A172 (cell line): ENCODE data around the gene EME1. TPM values are rescaled to one million over a fixed set of nuclear protein-coding genes. Genes with fewer than 3 reads are reported as not detected.

ENCODE experiments used
- DNase-seq: peaks from one replicate; pipeline ENCODE4 v3.0.0-alpha.2; 2015; ENCODE audit warnings: low spot score
- total RNA-seq: library from RNA; depleted of rRNA; stranded (reverse); fragments of >200 nt; shearing (Covaris generic); gene quantifications from 2 replicates; pipeline ENCODE4 v1.2.3, GENCODE V29; 2014

The EME1 gene
- total RNA-seq, 1 experiment from 2014 or later, result 12.8 TPM

DNA sequence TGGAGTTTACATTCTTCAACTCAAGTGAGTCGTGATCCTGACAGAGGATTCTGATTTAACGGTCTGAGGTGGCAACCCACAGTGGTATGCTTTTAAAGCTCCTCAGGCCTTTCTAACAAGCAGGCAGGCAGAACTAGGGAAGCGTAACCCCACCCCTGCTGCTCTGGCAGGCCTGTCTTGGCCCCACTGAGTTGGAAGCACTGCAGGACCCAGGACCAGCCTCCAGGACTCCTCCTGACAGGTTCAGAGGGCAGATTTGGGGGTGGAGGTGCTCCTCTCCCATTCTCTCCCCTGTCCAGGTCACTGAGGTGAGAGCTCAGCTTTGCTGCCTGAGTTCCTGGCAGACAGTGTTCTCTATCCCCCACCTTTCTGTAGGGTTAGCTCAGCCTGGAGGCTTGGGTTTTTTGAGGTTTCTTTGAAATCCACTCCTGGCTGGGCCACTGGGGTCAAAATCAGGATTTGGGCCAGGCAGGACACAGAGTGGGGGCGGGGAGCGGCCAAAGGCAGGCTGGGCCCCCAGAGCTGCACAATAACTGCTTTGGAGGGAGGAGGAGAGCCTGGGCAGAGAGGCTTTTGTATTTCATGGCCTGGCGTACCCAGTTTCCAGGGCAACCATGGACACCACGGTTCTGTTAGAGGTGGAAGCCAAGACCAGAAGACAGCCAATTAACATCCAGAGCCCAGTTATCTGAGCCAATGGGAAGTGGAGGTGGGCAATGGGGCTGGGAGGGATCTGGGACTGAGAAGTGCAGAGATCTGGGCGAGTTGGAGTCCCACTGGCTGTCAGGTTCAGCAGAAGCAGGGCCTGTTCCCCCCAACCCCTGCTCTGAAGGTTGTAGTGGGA, 9.6 kb upstream of the EME1 start:
- no peak for DNase-seq

DNA sequence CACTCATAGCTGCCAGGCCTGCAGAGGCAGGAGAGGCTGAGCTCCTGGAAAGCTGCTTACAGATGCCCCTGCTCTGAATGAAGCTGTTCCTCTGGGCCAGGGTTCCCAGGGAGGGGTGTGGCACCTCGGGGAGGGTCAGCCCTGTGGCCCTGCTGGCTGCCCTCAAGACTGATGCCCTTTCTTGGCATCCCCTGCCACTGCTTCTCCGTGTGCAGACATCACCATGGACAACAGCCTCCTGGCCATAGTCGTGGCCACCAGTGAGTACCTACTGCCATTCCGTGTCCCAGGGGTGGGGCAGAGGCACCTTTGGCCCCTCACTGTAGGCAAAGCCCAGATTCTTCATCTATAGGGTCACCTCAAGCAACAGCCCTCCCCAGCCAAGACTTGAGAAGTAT, 9.0 kb upstream of the EME1 start:
- no peak for DNase-seq

DNA sequence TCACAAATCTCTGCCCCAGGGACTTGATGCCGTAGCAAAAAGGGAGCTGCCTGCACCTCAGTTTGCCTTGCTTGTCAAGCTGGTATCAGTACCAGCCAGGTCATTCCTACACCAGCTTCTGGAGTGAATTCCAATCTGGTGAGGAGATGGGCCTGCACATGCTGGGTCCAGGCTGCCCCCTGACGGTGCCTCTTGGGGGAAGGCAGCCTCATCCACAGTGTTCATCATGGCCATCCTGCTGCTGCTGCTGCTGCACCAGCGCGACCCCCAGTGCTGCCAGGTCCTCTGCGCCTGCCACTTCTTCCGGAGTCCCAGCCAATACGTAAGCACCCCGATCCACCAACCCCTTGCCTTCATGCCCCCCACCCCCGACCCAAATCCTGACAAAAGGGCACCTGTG, 8.3 kb upstream of the EME1 start:
- no peak for DNase-seq

DNA sequence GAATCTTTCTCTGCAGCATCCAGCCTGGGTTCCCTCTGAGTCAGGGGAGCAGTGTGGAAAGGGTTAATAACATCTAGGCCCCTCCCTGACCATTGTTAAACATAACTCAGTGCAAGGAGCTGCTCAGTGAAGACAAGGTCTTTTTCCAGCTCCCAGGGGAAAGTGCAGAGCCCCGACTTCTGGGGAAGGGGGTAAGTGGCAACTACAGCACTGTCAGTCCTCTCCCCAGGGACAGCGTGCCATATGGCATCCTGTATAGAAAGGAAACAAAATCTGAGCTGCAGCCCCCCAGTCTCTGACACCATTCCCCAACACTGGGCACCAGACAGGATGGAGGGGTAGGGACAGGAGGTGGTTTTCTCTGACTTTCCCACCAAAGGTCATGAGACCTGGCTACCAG, 7.9 kb upstream of the EME1 start:
- DNase-seq, result no peak

DNA sequence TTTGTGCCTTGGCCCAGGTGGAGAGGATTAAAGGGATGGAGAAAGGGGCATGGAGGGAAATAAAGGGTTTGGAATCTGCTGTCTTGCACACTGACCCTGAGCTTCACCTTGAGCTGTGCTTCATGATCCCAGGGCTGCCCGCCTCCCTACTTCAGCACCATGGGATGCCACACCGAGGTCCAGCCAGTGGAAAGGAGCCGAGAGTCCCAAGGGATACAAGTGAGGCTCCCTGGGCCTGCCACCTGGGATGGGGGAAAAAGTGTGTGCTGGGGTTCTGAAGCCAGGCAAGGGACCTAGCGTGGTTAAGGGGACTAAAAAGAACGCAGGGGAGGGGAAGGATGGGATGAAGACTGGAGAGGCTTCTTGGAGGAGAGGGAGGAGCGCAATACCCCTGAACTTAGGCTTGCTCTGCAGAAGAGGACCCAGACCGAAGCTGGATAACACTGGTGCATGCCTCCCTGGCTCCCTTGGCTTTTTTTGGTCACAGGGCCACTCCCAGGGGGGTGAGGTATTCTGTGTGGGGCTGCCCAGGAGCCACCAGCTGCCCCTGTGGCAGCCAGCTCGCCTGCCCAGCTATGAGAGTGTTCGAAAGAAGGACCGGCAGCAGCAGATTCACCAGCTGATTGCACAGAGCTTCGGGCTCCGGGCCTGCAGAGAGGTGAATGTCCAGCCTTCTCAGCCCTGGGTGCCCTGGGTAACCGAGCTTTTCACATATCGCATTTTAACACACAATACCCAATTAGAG, 7.2 kb upstream of the EME1 start:
- no peak for DNase-seq

DNA sequence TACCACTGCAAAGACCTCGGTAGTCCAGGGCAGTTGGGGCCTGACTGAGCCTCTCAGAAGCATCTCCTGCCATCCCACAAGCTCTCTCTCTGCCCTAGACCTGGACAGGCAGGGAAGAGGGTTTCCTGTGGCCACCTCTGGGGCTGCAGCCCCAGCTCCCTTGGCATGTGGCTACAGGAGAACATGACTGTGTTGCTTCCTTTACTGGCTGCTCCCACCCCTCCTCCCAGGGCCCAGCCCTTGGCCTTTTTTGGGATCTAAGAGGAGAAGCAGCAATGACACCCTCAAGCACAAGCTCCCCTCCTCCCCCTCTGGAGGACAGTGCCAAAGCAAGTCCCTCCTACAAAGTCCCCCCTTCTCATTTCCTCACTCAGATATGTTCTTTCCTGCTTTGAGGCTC, 5.6 kb upstream of the EME1 start:
- DNase-seq, result no peak

DNA sequence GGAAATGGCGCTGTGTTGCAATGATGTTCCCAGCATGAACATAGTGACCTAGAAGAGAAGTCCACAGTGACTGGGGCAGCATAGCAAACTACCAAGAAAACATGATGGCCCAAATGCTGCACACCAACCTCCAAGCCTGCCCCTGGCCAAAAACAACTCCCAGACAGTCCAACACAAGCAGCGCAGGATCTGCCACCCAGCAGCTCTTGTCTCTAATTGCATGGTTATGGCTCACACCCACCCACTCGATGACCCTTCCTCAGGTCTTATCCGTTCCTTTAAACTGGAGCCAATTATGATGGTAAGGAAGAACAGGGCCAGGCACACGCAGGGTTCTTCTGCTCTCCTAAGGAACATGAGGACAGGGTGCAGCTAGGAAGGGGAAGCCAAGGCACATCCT, 3.0 kb upstream of the EME1 start:
- no peak for DNase-seq

DNA sequence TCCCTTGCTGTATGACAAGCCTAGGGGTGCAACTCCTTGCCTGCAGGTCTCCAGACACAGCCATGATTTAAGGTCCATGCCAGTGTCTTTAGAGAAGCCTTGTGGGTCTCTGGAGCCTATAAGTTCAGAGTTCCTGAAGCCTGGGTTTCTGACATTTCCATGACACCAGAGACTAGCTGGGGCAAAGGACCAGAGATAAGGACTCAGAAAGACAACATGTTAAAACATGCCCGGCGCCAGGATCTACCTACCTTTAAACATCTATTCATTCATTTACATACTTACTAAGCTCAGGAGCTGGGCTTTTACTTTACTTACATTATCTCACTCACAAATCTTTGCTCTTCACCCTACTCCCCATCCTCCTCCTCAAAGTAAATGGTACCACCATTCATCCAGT, 1.5 kb upstream of the EME1 start:
- DNase-seq, result no peak

DNA sequence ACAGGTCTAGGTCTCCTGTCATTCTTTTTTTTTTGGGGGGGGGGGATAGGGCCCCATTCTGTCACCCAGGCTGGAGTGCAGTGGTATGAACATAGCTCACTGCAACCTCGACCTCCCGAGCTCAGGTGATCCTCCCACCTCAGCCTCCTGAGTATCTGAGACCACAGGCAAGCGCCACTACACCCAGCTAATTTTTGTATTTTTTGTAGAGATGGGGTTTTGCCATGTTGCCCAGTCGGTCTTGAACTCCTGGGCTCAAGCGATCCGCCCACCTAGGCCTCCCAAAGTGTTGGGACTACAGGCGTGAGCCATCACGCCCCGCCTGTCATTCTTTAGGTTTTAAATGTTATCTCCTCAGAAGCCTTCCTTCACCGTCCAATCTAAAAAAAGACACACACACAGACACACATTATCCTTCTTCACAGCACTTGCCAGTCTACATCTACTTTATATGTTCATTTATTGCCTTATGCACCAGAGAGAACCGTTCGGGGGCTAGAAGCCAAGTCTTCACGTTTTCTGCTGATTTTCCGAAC, 739 bp upstream of the EME1 start:
- no peak for DNase-seq

DNA sequence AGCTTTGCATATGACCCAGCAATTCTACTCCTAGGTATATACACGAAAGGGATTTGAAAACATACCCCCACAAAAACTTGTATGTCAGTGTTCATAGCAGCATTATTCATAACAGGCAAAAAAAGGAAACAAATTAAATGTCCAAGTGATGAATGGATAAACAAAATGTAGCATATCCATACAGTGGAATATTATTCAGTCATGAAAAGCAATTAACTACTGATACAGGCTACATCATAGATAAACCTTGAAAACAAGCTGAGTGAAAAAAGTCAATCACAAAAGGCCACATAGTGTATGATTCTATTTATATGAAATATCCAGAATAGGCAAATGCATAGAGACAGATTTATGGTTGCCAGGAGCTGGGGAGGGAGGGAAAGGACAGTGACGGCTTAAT, 676 bp downstream of the EME1 start:
- no peak for DNase-seq

DNA sequence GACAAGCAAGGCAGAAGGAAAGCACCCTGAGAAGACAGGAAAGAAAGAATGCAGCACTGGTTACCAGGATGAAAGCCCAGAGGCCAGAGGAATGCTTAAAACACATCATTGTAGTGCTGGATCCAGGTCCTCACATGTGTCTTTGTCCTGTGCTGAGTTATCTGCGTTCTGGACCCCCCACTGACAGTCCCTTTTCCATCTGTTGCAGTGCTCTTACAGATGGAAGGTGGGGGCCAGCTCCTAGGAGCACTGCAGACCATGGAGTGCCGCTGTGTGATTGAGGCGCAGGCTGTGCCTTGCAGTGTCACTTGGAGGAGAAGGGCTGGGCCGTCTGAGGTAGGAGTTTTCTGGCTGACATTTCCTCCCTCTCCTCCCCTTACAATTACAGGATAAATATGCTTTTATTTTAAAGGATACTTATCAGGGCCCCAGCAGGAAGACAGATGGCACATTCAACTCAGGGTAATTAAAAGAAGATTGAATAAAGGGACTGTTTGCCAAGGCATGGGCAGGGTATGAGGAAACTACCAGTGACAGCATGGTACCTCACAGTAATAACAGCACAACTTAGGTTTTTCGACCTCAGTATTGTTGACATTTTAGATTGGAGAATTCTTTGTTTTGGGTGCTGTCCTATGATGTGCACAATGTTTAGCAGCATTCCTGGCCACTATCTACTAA, 3.0 kb downstream of the EME1 start:
- DNase-seq, result no peak

DNA sequence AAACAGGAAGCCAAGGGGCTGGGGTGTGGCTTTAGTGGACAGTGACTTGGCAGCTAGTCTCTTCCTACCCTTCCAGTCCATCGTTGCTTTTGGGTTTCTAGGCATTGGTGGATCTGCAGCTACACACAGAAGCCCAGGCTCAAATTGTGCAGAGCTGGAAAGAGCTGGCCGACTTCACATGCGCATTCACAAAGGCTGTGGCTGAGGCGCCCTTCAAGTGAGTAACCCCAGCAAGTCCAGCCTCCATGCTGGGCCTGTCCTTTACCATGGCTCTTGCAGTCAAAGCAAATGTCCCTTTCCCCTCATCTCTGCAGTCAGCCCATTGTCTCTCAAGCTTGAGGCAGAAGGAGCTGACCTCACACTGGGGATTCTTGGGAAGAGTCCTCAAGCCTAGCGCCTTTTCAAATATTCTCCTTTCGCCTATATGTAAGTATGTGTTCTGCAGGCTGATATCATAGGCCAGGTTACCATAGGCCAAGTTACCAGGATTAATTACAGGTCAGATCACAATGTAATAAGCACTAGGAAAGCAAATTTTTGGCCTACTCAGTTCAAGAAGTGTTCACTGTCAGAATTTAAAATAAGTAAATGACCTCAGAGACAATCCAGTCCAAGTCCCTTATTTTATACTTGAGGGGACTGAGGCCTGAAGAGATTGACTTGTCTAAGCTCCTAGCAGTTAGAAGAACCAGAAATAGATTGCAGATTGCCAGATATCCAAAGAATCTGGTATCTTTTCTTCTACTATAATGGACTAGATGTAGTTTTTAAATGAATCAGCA, 6.5 kb downstream of the EME1 start:
- DNase-seq, result no peak

DNA sequence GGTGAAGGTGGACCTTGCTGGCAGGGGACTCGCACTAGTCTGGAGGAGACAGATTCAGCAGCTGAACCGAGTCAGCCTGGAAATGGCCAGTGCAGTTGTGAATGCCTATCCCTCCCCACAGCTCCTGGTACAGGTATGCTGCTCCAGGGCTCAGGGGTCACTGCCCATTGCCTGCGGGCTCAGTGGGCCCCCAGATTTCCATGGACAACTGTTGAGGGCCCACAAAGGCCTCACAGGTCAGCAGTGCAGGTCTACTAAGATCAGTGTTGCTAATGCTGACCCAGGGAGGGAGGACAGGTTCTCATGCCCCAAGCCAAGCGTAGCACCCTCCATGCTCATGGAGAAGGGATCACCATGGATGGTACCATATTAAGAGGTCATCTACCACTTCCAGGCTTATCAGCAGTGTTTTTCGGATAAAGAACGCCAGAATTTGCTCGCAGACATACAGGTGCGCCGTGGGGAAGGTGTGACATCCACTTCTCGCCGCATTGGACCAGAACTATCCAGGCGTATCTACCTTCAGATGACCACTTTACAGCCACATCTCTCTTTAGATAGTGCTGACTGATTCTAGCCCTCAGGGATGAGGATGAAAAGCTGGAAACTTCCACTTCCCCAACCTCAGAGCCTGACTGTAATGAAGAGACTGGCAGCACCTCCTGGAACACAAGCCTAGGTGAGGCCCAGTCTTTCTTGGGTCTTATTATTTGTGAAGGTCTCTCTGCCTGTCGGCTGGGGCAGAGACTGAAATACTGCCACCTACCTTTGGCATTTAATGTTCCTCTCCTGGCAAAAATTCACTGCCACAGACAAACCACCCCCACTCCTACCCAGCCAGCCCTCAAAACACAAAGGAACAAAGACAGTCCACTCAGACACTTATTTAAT, 7.6 kb downstream of the EME1 start:
- DNase-seq, result no peak

DNA sequence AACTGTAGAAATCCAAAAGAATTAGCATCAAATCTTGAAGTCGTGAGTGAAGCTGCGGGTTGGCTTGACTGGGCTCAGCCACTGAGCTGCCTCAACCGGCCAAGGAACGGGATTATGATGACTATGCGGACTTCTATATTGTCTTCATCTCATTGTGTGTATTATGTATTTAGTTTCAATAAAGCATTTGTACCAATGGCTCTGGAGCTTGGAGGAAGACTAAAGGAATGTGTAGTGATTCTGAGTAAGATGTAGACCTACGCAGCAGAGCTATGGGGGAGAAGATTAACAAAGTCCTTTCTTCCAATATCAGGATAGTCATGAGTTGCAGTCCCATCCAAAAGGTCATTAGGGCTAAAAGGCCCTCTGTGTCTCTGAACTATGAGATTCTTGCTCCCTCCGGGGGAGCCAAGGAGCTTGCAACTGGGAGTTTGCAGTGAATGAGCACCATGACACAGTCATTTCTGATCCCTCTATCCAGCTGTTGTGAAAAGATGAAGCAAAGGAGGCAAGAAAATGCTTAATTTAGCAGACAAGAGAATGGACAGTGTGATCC, 8.3 kb downstream of the EME1 start:
- no peak for DNase-seq

DNA sequence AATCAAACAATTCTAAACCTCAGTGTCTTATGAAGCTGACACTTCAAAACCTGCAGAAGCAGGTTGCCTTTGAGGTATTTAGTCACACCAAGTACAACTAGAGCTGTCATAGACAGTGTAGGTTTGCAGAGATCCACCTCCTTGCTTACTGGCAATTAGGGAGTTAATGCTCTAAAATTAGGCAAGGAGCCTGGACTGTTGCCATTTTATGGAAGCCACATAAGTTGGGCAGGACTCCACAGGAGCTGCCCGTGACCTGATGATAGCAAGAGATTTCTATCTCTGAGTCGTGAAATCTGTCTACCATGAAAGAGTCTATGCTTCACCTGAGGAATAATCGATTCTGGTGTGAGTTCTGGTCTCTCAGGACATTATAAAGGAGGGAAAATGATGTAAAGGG, 8.9 kb downstream of the EME1 start:
- DNase-seq, result no peak

DNA sequence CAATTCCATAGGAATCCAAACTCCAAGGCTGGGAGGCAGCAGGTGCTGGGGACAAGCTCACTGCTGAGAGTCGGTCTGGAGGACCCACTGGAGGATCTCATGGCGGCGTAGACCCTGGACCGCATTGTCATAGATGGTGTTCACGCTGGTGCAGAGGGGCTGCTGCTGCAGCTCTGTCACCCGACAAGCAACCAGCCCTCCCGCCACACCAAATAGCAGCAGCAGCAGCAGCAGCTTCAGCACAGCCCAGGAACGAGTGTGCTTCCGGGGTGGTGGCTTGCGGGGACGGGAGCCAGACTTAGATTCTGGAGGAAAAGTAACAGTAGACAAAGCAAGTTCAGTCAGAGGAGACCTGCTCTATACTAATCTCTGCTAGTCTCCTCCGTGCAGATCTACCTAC, 9.9 kb downstream of the EME1 start:
- DNase-seq, result no peak

DNA sequence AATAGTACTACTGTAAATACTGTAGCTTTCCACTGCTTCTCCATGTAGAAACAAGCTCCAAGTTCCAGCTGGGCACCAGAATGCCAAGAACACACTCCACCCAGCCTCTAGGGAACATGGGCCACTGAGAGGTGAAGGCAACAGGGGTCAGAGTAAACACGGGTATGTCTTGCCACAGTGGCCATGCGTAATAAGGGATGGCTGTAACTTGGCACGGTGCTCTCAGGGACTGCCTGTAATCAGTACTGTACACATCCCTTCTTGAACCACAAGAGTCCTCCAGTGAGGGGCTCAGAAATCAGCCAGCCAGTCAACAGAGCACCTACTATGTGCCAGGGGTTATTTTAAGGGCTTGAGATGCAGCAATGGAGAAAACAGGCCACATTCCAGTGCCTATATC, 13.5 kb downstream of the EME1 start:
- DNase-seq, result no peak

DNA sequence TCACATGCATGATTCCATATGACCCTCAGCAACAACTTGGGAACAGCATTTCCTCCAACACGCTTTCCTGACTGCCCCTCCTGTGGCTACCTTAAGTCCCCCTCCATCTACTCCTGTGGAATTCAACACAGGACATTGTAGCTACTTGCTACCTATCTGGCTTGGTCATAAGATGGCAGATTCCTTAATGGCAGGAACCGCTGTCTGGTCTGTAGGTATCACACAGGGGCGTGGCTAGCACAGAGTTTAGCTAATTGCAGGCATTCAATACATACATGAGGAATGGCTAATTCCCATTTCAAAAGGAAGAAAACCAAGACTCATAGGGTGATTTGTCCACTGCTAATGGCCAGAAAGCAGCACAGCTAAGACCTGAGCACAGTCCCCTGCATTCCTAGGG, 15.7 kb downstream of the EME1 start:
- DNase-seq, result no peak

DNA sequence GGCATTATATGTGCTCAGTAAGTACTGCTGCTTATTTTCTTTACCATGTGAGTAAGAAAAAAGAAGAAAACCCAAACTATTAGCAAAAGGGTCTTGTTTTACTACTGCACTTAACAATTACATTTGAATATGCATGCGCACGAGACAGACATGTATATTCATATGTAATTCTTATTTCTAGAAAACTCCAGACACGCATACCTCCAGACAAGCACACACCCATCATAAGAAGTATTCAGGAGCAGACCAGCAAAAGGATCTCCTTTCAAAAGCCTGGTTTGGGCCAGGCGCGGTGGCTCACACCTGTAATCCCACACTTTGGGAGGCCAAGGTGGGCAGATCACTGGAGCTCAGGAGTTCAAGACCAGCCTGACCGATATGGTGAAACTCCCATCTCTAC, 16.5 kb downstream of the EME1 start:
- no peak for DNase-seq

DNA sequence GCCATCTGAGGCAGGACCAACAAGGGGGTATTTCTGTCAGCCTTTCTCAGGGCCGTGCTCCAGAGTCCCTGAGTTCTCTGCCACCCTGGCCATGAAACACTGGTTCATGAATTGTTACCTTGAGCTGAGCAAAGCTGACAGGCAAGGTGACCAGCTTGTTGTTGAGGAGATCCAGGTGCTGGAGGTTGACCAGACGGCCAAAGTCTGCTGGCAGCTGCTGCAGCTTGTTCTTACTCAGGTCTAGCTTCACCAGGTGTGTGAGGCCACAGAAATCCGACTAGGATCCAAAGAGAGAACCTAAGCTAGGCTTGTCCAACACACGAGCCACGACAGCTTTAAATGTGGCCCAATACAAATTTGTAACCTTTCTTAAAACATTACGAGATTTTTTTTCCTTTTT, 19.6 kb downstream of the EME1 start:
- DNase-seq, result no peak
